Neural cell (in vitro differentiated cells): ENCODE measurements around the gene DAPK2. TPM values are rescaled to one million over a fixed set of nuclear protein-coding genes. Genes with fewer than 3 reads are reported as not detected.

ENCODE experiments used
- H2AFZ ChIP-seq: fragments of 200-600, 300-800 bp; sonication (generic), shearing (Covaris generic); 2 replicates; pipeline ENCODE4 v1.6.0; 2014; ENCODE audit warnings: low read depth, mild to moderate bottlenecking, antibody characterized with exemption, low read length, moderate library complexity
- H3F3A ChIP-seq: fragments of 200-600 bp; shearing (Covaris generic); 2 replicates; pipeline ENCODE4 v1.6.1; 2016; ENCODE audit warnings: mild to moderate bottlenecking, moderate library complexity, mixed read lengths, antibody characterized with exemption, low read length; ENCODE audit not compliant: insufficient read depth, poor library complexity, severe bottlenecking
- H3K27ac ChIP-seq: fragments of 200-600, 300-800 bp; sonication (generic), shearing (Covaris generic); 2 replicates; pipeline ENCODE4 v1.5.1; 2014; ENCODE audit warnings: mild to moderate bottlenecking, low read length, moderate library complexity
- H3K27me3 ChIP-seq: fragments of 300-800, 200-600 bp; sonication (generic), shearing (Covaris generic); 2 replicates; pipeline ENCODE4 v1.6.0; 2014; ENCODE audit warnings: mild to moderate bottlenecking, low read depth, low read length, moderate library complexity; ENCODE audit not compliant: insufficient read depth
- H3K36me3 ChIP-seq: fragments of 300-800, 200-600 bp; sonication (generic), shearing (Covaris generic); 2 replicates; pipeline ENCODE4 v1.5.1; 2014; ENCODE audit warnings: mild to moderate bottlenecking, antibody characterized with exemption, low read length, moderate library complexity; ENCODE audit not compliant: insufficient read depth
- H3K4me2 ChIP-seq: fragments of 300-800, 200-600 bp; sonication (generic), shearing (Covaris generic); 2 replicates; pipeline ENCODE4 v1.6.0; 2014; ENCODE audit warnings: mild to moderate bottlenecking, low read length
- H3K4me3 ChIP-seq: fragments of 300-800, 200-600 bp; sonication (generic), shearing (Covaris generic); 2 replicates; pipeline ENCODE4 v1.5.1; 2014; ENCODE audit warnings: mild to moderate bottlenecking, low read length, moderate library complexity
- H3K79me2 ChIP-seq: fragments of 200-600 bp; shearing (Covaris generic); replicated peaks from 2 replicates; pipeline ENCODE4 v1.6.0; 2014; ENCODE audit warnings: mild to moderate bottlenecking, low read length, moderate library complexity; ENCODE audit not compliant: insufficient read depth
- H3K9ac ChIP-seq: fragments of 300-800, 200-600 bp; sonication (generic), shearing (Covaris generic); 2 replicates; pipeline ENCODE4 v1.6.1; 2016; ENCODE audit warnings: mild to moderate bottlenecking, low read length, mixed read lengths
- H3K9me2 ChIP-seq: fragments of 200-600 bp; shearing (Covaris generic); 2 replicates; pipeline ENCODE4 v1.6.1; 2016; ENCODE audit warnings: mild to moderate bottlenecking, low read length, mixed read lengths; ENCODE audit not compliant: insufficient read depth
- H3K9me3 ChIP-seq: fragments of 200-600, 300-800 bp; sonication (generic), shearing (Covaris generic); 2 replicates; pipeline ENCODE4 v1.6.1; 2016; ENCODE audit warnings: mild to moderate bottlenecking, mixed run types, low read length, moderate library complexity, mixed read lengths
- H4K20me1 ChIP-seq: fragments of 200-600 bp; shearing (Covaris generic); 2 replicates; pipeline ENCODE4 v1.6.1; 2016; ENCODE audit warnings: mild to moderate bottlenecking, mixed run types; ENCODE audit not compliant: insufficient read depth
- CTCF ChIP-seq: fragments of 450-650 bp; IDR thresholded peaks from 2 replicates; pipeline ENCODE4 v1.5.1; 2014; ENCODE audit warnings: antibody characterized with exemption, mild to moderate bottlenecking, moderate library complexity; ENCODE audit not compliant: poor library complexity, severe bottlenecking
- EP300 ChIP-seq: fragments of 450-650 bp; conservative IDR thresholded peaks from 2 replicates; pipeline ENCODE4 v1.6.1; 2014; ENCODE audit warnings: antibody characterized with exemption, mild to moderate bottlenecking, moderate library complexity; ENCODE audit not compliant: poor library complexity, severe bottlenecking
- EZH2 ChIP-seq: fragments of 200-600, 300-800 bp; shearing (Covaris generic), sonication (generic); IDR thresholded peaks from 2 replicates; pipeline ENCODE4 v1.6.1; 2014; ENCODE audit warnings: antibody characterized with exemption, low read length, borderline replicate concordance, mild to moderate bottlenecking; ENCODE audit not compliant: insufficient read depth, poor library complexity, severe bottlenecking
- MXI1 ChIP-seq: fragments of 450-650 bp; conservative IDR thresholded peaks from 2 replicates; pipeline ENCODE4 v1.6.1; 2014; ENCODE audit warnings: antibody characterized with exemption, mild to moderate bottlenecking; ENCODE audit not compliant: poor library complexity, severe bottlenecking
- POLR2AphosphoS5 ChIP-seq: IDR thresholded peaks from 2 replicates; pipeline ENCODE4 v1.6.1; 2012
- RAD21 ChIP-seq: fragments of 450-650 bp; conservative IDR thresholded peaks from 2 replicates; pipeline ENCODE4 v1.6.1; 2014; ENCODE audit warnings: antibody characterized with exemption, mild to moderate bottlenecking, moderate library complexity
- REST ChIP-seq: IDR thresholded peaks from 2 replicates; pipeline ENCODE4 v1.6.1; 2012; ENCODE audit warnings: borderline replicate concordance
- SMC3 ChIP-seq: fragments of 450-650 bp; conservative IDR thresholded peaks from 2 replicates; pipeline ENCODE4 v1.6.1; 2014; ENCODE audit warnings: antibody characterized with exemption, mild to moderate bottlenecking, moderate library complexity; ENCODE audit not compliant: poor library complexity
- TAF1 ChIP-seq: IDR thresholded peaks from 2 replicates; pipeline ENCODE4 v1.6.1; 2012; ENCODE audit warnings: low read depth
- polyA plus RNA-seq: library from polyadenylated mRNA; depleted of rRNA; stranded (reverse); fragments of >200 nt; gene quantifications from 2 replicates; pipeline ENCODE4 v1.2.3, GENCODE V29; 2014

Gene DAPK2
- polyA plus RNA-seq, 1 donor from 2014 or later = 0.78 TPM

- H2AFZ ChIP-seq = no peak overlapping the region
- no peaks in the 10 kb centered on the region for H3K27me3 ChIP-seq
- H3K9me3 ChIP-seq = no peaks in the 10 kb centered on the region
- no peaks in the 10 kb centered on the region for H3K79me2 ChIP-seq
- no peaks in the 10 kb centered on the region for H3K36me3 ChIP-seq
- no peaks in the 10 kb centered on the region for H3F3A ChIP-seq
- no peaks in the 10 kb centered on the region for H3K9me2 ChIP-seq
- TF ChIP-seq EZH2 (no peak), MXI1 (no peak), EP300 (no peak), TAF1 (no peak), RAD21 (no peak), REST (no peak), SMC3 (no peak), POLR2AphosphoS5 (no peak), CTCF (no peak)
- peak overlapping the region; percentile 6 for H3K4me3 ChIP-seq
- no peaks in the 10 kb centered on the region for H4K20me1 ChIP-seq
- no peak overlapping the region for H3K27ac ChIP-seq
- no peak overlapping the region for H3K4me2 ChIP-seq
- no peak overlapping the region for H3K9ac ChIP-seq
Measured at GRCh38 chr15:63922261-63922904, 123.9 kb downstream of the DAPK2 start.

GRCh38 chr15:63920504-63921175 is 125.6 kb downstream of the DAPK2 start:
- Histone ChIP-seq H2AFZ (no peak overlapping the region), H3K4me3 (no peak overlapping the region), H3F3A (no peaks in the 10 kb centered on the region), H3K9me2 (no peaks in the 10 kb centered on the region), H4K20me1 (no peaks in the 10 kb centered on the region), H3K79me2 (no peaks in the 10 kb centered on the region), H3K36me3 (no peaks in the 10 kb centered on the region), H3K9me3 (no peaks in the 10 kb centered on the region), H3K27me3 (no peaks in the 10 kb centered on the region), H3K9ac (no peak overlapping the region), H3K27ac (no peak overlapping the region), H3K4me2 (no peak overlapping the region)
- no peak for TF ChIP-seq EP300
- TF ChIP-seq SMC3 = no peak
- TF ChIP-seq MXI1 = no peak
- TF ChIP-seq EZH2 = no peak
- no peak for TF ChIP-seq CTCF
- TF ChIP-seq REST = no peak
- no peak for TF ChIP-seq RAD21
- TF ChIP-seq TAF1 = no peak
- TF ChIP-seq POLR2AphosphoS5 = no peak
